GM18499 (cell line): Measurements from ENCODE around the gene CDK5RAP1.

ENCODE experiments used
- ATAC-seq: cut with Tn5 transposase; IDR thresholded peaks from one replicate; pipeline ENCODE4 v1.9.1; 2021; ENCODE audit warnings: moderate number of reproducible peaks; ENCODE audit not compliant: insufficient read depth, unreplicated experiment

Gene CDK5RAP1

DNA sequence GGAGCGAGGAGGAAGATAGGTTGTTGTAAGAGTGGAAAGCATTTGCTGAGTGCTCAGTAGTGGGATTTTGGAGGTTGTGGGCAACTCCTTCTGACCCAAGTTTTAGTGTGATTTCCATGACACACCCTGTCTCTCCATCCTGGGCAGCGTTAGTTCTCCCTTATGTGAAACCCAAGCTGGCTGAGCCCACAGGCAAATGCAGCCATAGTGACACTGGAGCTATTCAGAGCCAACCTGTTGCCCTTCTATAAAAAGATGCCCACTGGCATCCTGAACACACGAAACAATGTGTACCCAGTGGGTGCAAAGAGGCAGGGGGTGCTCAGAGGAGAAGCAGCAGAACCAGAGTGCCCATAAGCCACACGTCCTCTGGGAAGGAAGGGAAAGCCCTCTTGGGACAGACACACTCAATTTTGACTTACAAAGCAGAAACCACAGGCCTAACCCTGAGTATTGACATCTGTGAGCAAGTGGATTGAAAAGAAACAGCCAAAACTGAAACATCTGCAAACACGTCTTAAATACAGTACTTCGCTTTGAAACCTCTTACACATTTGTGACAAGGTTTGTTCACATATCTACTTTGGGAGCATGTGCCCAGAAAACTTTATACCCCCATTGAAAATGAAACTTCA lies 63.7 kb downstream of the CDK5RAP1 start:
- no peak for ATAC-seq

DNA sequence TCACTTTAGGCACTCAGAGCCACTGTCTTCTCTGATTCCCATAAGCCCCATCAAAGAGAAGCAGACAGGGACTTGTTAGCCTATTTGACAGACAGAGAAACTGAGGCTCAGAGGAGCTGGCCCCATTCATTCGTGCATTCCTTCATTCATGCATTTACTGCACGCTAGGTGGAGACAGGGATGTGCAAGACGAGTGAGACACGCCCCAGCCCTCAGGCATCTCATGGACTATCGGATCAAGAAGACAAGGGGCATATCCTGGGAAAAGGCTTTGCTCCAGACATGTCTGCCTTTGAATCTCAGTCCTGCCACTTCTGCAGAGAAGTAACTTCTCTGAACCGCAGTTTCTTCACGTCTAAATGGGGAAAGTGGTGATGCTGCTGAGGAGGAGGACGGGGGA lies 64.2 kb downstream of the CDK5RAP1 start:
- no peak for ATAC-seq

DNA sequence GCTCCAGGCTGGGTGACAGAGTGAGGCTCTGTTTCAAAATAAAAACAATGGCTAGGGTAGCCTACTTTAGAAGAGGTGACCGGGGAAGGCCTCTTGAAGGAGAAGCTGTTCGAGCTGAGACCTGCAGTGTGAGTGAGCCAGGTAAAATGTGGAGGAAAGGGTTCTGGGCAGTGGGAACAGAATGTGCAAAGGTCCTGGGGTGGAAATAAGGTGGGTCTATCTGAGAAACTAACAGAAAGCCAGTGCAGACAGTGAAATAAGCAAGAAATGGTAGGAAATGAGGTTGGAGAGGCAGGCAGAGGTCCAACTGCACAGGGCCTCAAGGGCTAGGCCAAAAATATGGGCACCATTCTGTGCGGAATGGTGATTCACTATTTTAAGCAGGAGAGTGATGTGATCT lies 64.9 kb downstream of the CDK5RAP1 start:
- no peak for ATAC-seq

DNA sequence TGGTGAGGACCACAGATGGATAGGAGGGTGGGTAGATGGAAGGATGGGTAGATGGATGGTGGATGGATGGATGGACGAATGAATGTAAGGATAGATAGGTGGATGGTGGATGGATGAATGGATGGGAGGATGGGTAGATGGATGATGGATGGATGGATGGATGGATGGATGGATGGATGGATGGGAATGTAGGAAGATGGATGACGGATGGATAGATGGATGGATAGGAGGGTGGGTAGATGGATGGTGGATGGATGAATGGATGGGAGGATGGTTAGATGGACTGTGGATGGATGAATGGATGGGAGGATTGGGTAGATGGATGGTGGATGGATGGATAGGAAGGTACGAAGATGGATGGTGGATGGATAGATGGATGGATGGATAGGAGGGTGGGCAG lies 67.2 kb downstream of the CDK5RAP1 start:
- ATAC-seq = no peak

DNA sequence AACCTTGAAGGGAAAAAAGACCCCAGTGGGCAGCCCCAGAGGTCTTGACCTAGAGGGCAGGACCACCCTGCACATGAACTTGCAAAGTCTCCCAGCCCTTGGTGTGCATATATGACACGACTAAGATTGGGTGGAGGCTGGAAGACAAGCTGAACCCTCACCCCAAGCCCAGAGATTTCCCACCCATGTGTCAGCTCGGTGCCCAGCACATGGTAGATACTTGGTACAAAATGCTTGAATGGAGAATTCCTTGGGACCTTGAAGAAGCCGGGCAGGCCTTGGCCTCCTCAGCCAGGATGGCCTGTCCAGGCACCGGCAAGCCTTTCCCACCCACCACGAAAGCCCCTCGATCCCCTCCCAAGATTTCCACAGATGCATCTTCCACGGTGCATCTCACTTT lies 67.7 kb downstream of the CDK5RAP1 start:
- ATAC-seq = no peak

DNA sequence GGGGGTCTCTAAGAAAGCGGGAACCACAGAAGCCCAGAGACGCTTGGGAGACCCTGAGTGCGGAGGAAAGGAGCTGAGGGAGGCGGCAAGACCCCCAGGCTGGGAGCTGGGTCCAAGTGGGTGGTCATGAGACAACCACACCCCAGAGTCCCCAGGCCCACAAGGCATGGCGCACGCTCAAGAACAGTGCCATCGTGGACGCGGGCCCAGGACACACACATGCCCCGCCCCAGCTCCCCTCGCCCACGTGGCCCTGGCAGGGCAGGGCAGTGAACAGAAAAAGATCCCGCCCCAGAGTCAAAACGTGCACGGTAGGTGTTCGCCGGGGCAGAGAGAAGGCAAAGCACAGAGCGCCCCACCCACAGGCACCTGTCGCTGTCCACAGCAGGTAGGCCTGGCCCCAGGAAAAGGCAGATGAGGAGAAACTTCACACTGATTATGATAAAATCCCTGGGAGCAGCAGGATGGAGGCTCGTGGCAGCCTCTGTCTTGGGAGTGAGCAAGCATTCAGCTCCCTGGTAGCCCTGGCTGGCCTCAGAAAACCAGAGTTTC lies 68.3 kb downstream of the CDK5RAP1 start:
- ATAC-seq = no peak

DNA sequence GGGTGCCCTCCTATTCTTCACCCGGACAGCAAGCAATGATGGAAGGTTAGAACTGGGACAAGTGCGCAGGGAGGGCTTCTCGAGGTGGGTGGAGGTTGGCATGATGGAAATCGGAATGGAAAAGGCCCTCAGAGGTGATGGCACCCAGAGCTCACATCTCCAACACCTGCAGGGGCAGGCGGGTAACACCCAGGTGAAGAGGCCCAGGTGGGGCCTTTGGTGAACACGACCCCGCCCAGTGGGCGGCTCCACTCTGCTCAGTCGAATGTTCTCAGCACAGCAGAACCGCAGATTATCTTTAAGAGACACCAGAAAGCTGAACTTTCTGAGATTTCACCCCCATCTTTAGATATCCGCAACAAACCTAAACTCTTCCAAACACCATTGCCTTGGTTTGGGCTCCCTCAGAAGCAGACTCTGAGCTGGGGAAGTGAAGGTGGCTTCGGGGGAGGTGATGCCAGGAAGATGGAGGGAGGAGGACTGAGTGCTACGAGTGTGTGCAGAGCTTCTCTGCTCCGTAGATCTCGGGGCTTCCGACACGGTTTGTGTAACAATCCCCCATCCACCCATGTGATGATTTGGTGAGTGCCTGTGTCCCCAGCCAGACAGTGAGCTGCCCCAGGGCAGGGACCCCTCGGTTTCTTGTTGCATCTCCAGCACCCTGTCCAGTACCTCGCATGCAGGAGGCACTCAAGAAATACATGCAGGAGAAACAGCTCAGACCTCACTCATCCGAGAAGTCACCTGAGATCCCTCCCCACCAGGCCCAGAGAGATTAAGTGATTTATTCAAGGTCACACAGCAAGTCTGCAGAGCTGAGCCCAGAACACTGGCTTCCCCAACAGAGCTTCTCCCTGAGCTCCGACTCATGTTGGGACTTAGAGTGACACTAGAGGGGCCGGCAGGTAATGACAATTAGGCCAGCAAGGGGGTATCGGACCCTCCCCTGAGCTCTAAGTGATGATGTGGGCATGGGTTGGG lies 72.9 kb downstream of the CDK5RAP1 start:
- ATAC-seq = no peak

DNA sequence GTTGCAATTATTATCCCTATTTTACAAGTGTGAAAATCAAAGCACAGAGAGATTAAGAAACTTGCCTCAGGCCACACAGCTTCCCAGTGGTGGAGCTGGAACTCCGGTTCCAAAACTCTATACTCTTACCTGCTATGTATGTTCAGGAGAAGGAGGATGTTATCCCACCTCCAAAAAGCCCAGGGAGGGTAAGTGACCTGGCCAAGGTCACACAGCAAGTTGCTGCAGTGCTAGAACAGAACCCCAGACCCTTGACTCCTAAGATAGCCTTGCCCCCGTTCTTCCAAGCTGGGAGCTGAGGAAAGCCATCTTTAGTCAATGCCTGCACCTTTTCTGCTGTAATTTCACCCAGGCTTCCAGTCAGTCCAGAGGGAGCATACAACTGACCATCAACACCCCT lies 76.0 kb downstream of the CDK5RAP1 start:
- ATAC-seq = no peak

DNA sequence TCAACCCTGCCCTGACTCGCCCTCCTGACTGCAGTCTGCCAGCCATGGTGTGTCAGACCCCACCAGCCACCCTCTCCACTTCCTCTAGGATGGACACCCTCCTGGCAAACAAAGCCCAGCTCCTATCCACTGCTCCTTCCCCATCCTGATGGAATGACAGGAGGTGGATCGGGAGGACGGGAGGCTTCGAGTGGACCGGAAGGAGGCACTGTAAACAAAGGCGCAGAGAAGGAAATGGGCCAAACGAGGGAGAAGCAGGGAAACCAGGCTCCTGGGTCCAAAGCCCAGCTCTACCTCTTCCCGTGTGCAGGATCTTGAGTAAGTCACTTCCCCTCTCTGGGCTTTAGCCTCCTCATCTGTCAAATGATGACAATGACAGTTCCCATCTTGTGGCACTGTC lies 78.1 kb downstream of the CDK5RAP1 start:
- ATAC-seq = no peak

DNA sequence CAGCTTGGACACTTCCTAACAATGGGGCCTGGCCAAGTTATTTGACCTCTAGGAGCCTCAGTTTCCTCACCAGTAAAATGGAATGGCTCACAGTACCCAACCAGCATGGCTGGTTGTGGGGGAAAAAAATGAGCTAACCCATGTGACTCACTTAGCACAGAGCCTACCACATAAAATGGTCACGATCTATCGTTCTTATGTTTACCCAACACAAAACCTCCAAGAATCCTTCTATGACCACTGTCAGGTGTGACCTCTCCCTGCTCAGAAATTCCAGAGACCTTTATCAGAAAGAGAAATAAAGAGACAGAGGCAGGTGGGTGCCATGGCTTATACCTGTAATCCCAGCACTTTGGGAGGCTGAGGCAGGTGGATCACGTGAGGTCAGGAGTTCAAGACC lies 78.9 kb downstream of the CDK5RAP1 start:
- ATAC-seq = no peak

DNA sequence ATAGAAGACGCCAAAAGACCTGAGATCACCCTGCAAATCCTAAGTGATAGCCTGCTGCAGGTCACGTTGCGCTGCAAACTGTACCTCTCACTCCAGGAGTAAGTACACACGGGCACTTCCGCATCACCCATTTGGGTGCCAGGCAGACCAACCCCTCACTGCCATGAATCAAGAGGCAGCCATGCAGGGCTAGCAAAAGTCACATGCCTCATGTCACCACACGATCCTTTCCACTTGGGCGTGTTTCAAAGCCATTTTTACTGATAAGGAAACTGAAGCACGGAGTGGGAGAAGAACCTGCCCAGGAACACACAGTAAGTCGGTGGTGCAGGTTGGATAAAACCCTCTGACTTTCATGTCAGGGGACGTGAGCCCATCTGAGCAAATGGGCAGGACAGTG lies 81.3 kb downstream of the CDK5RAP1 start:
- no peak for ATAC-seq

DNA sequence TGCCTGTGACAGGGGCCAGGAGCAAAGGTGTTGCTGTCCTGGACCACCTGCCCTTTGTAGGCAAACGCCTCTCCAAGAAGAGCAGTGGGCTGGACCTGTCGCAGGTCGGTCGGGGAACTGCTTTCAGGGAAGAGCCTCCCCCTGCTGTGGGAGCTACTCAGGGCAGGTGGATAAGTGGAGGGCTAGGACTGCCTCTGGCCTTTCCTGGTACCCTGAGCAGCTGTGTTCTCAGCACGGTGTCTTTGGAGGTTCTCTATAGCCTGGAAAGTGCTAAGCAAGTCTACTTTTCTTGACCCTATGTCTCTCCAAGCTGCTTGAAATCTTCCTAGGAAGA lies 83.3 kb downstream of the CDK5RAP1 start:
- no peak for ATAC-seq

DNA sequence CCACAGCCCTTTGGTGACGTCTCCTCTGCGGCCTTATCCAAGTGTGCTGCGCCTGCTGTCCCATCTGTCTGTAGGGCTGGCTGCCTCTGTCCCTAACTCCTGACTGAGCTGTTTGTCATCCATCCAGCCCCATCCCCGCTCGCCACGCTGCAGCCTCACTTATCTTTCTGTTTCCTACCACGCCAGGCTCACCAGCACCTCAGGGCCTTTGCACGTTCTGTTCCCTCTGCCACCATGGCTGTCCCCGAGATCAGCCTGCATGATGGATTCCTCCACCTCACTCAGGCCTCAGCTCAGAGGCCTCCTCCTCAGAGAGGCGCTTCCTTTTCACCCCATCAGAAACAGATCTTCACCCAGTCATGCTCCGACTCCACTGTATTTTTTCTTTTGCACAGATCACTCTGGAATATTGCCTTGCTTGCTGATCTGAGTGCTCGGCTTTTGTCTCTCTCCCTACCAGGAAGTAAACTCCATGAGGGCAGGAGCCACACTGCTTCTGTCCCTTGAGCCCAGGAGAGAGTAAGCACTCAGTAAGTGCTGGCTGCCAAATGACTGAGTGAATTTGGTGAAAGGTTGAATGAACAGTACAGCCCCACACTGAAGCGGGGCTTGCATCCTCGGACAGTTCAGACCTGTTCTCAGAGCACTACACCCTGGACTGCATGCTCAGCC lies 83.8 kb downstream of the CDK5RAP1 start:
- ATAC-seq = no peak

DNA sequence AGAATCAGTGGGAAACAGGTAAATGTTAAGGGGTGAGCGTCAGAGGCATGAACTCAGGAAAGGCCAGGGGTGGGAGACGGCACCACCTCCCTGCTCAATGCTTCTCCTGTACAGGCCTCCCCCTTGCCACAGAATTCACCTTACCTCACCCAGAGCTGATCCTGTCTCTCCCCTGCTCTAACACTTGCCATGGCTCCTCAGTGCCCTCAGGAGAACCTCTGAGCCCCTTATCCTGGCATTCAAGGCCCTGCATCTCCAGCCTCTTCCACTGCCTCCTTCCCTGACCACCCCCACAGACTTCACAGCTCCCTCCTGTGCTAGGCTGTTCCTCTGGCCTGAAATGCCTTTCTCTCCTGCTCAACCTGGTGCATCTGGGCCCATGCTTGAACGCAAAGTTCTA lies 84.4 kb downstream of the CDK5RAP1 start:
- ATAC-seq = no peak

DNA sequence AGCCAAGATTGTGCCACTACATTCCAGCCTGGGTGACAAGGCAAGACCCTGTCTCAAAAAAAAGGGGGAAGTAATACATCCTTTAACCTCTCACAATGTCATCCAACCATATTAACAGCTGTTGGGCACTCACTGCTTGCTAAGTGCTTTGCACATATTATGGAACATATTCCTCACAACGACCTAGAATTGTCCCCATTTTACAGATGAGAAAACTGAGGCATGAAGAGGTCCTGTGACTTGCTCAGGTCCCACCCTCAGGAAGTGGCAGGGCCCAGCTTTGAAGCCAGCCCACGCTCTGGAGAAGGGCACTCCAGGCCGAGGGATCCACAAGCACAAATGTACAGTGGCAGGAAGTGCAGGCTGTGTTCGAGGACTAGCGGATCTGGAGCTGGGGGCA lies 85.0 kb downstream of the CDK5RAP1 start:
- ATAC-seq = no peak

DNA sequence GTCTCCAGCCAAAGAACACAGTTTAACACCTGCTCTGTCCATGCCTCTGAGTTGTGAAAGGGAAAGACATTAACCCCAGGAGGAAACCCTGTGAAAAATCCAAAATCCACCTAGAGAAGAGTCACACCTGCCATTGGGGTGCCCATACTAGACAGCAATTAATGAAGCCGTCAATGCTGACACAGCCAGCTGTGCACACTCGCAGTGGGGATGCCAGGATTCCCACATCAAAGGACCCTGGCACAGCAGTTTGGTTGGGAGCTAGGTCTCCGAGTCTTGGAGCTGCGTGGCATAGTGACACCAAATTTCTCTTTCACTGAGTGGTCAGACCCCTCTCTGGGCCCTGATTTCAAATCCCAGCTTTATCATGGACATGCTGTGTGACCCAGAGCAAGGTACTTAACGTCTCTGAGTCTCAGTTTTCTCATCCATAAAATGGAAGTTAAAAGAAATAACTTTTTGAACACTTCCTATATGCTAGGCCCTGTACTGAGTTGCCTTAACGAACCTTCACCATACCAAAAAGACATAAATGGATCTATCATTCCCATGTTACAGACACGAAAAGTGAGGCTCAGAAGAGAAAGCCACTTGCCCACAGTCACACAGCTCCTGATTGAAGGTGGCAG lies 87.5 kb downstream of the CDK5RAP1 start:
- ATAC-seq = no peak

DNA sequence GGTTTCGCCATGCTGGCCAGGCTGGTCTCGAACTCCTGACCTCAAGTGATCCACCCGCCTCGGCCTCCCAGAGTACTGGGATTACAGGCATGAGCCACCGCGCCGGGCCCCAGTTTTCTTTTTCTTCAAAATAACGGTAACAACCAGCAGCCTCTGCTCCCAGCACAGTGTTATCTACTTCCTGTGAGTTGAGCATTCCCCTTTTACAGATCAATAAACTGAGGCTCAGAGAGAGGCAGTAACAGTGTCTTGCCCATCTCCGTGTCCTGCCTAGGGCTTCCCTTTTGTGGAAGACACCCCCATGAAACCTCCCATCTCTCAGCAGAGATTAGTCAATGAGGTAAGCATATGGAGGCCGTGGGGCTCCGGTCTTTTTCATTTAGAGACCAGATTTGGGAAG lies 88.7 kb downstream of the CDK5RAP1 start:
- ATAC-seq = no peak

DNA sequence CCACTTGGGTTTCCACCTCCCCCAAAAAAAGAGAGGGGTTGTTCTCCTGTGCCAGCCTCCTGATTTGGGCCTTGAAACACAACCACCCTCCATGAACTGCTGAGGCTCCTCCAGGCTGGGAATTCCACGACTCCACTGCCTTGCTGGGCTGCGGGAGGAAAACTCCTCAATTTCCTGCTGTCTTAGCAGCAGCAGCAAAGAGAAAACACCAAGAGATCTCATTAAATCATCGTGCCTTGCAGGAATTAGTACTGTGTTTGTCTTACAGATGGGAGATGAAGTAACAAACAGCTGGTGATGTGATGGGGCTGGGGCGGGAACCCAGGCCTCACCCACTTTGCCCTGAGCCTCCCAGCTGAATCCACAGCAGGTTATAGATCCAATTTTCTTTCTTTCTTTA lies 89.3 kb downstream of the CDK5RAP1 start:
- no peak for ATAC-seq

DNA sequence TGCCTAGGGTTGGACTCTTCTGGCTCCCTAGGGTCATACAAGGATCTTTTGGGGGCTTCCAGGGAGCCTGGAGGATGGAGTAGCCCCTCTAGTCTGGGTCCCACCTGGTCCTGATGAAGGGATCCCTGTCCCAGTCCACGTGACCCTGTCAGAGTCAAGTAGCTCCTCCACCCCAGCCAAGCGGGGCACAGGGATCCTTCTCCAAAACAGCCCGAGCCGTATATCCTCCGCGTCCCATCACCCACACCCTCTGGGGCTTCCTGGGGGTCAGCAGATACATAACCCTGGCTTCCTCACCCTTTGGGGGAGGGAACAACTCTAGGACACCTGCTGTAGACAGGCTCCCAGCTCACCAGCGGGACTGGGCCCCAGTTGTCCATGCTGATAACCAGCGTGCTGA lies 90.3 kb downstream of the CDK5RAP1 start:
- no peak for ATAC-seq

DNA sequence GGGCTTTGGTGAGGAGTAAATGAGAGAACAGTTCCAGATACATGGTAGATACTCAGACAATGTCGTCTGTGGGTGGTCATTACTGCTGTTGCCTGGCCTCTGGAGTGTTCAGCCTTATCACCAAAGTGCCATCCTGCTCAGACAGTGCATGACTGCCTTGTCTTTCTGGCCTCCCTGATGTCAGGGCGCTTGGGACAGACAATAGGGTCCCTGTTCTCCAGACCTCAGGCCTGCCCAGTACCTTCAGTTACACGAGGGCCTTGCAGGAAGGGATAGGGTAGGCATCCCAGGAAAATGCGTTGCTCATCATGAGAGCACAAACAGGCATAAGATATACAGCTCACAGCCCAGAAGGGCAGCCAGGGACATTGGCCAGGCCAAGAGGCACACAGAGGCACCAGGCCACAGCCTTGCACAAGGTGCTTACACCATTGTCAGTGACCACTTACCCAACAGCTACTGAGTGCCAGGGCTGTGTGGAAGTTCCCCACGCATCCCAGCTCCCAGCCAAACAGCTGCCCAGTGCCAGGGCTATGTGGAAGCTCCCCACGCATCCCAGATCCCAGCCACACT lies 90.9 kb downstream of the CDK5RAP1 start:
- no peak for ATAC-seq
